Tibial nerve (tissue), 4 donors: ENCODE measurements around the gene DCTPP1.

Source experiments
- EP300 ChIP-seq, 2 donors: sonication (generic); formaldehyde crosslinking; IDR thresholded peaks; one replicate each; pipeline ENCODE4 v1.6.1; 2017; ENCODE audit warnings: antibody characterized with exemption in 2 of 2, mild to moderate bottlenecking in 1 of 2
- TF ChIP-seq, protein P1 (sequence below), 5 experiments: fragments of 200-600 bp in 3 of 5; fragments of 450-650 bp in 2 of 5; sonication (generic) in 3 of 5; IDR thresholded peaks; one replicate each; pipeline ENCODE4 v1.5.1; 2016 to 2019; ENCODE audit warnings: antibody characterized with exemption in 5 of 5, mild to moderate bottlenecking in 3 of 5, moderate library complexity in 2 of 5

DNA sequence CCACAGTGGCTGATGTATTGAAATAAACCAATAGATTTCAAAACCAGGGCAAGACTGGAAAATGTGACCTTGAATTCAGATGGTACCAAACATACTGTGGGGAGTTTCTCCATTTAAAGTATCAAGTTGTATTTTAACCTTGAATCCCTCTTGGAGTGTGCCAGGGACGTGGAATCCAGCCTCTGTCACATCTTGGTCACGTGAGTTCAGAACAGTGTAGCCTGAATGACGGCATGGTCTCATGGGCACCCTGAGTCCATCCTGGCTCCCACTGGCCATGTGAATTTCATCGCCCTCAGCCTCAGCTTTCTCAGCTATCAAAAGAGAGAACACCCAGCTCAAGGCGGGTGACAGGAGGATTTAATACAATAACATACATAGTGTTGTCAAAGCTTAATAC lies 15.7 kb downstream of the DCTPP1 start:
- TF ChIP-seq, protein P1, sequence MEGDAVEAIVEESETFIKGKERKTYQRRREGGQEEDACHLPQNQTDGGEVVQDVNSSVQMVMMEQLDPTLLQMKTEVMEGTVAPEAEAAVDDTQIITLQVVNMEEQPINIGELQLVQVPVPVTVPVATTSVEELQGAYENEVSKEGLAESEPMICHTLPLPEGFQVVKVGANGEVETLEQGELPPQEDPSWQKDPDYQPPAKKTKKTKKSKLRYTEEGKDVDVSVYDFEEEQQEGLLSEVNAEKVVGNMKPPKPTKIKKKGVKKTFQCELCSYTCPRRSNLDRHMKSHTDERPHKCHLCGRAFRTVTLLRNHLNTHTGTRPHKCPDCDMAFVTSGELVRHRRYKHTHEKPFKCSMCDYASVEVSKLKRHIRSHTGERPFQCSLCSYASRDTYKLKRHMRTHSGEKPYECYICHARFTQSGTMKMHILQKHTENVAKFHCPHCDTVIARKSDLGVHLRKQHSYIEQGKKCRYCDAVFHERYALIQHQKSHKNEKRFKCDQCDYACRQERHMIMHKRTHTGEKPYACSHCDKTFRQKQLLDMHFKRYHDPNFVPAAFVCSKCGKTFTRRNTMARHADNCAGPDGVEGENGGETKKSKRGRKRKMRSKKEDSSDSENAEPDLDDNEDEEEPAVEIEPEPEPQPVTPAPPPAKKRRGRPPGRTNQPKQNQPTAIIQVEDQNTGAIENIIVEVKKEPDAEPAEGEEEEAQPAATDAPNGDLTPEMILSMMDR (IDR thresholded peaks at IDR 0.05), result no peak
- TF ChIP-seq EP300 (IDR thresholded peaks at IDR 0.05), result no peak
